Large intestine (tissue), 3 donors: ENCODE measurements around the gene UTS2. TPM values are rescaled to one million over a fixed set of nuclear protein-coding genes. Genes with fewer than 3 reads are reported as not detected.

Experiments
- DNase-seq, 2 donors: peaks; one replicate each; pipeline versions ENCODE4 v3.0.0 to v3.0.0-alpha.2; 2013
- H3K27ac ChIP-seq: one replicate; pipeline ENCODE4 v1.5.1; 2013; ENCODE audit warnings: low read length
- H3K27me3 ChIP-seq: 2 replicates; pipeline ENCODE4 v1.6.1; 2013; ENCODE audit warnings: low read length; ENCODE audit not compliant: control insufficient read depth, insufficient read depth
- H3K36me3 ChIP-seq: 2 replicates; pipeline ENCODE4 v1.6.1; 2013; ENCODE audit warnings: low read length; ENCODE audit not compliant: control insufficient read depth, insufficient read depth
- H3K4me1 ChIP-seq: one replicate; pipeline ENCODE4 v1.6.1; 2013; ENCODE audit warnings: low read length; ENCODE audit not compliant: control insufficient read depth, insufficient read depth
- H3K4me3 ChIP-seq: one replicate; pipeline ENCODE4 v1.5.1; 2013; ENCODE audit warnings: low read length
- H3K9me3 ChIP-seq: one replicate; pipeline ENCODE4 v1.6.1; 2013; ENCODE audit warnings: mild to moderate bottlenecking, low read depth, low read length, moderate library complexity; ENCODE audit not compliant: control insufficient read depth
- WGBS: methylation state at CpG from one replicate; pipeline ENCODE4 v1.1.5; 2013; ENCODE audit warnings: low lambda C conversion rate; ENCODE audit not compliant: insufficient coverage; 5-methylcytosine and 5-hydroxymethylcytosine counted together
- polyA plus RNA-seq: library from polyadenylated mRNA; unstranded; fragments of 120-200 nt; gene quantifications from one replicate; pipeline ENCODE4 v1.2.1, GENCODE V29; 2013

Gene UTS2
- polyA plus RNA-seq, 1 donor: 0.36 TPM

DNA sequence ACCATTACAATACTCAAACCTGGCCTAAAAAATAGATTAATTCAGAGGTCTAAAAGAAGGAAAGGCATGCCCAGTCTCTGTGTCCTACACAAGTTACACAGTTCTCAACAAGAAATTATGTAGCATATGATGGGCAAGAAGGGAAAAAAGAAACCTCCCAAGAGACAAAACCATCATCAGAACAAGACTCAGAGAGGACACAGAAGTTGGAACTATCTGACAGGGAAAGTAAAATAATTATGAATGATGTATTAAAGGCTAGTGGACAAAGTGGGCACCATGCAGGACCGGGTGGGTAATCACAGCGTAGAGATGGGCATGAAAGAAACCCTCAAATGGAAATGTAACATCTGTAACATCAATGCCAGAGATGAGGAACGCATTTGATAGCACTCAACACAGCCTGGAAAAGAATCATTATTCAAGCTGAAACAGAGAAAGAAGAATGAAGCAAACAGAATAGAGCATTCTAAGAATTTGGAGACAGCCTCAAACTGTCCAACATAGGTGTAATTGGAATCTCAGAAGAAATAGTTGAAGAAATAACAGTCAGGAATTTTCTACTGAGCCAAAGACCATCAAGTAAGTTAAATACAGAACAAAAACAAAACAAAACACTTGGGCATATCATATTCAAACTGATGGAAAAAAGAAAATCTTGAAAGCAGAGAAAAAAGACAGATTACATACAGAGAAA lies 39.0 kb downstream of the UTS2 start:
- Histone ChIP-seq H3K36me3 (no peaks in the 10 kb centered on the region), H3K4me1 (no peaks in the 10 kb centered on the region), H3K27me3 (no peaks in the 10 kb centered on the region), H3K27ac (no peak overlapping the region), H3K4me3 (no peak overlapping the region), H3K9me3 (no peaks in the 10 kb centered on the region)
- no peak for DNase-seq
- no CpG with 5 or more reads among the region's 3 CpGs for WGBS

DNA sequence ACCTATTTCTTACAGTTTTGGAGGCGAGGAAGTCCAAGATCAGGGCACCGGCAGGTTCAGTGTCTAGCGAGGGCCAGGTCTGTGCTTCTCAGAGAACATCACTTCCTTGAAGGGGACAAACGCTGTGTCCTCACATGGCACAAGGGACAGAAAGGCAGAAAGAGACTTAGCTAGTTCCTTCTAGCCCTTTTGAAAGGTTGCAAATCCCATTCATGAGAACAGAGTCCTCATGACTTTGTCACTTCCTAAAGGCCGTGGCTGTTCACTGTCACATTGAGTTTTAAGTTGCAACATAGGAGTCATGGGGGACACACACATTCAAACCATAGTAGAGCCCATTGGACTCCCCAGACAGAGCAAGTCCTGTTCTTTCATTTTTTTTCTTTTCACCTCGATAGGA lies 41.4 kb downstream of the UTS2 start:
- H3K27me3 ChIP-seq: no peaks in the 10 kb centered on the region
- H3K36me3 ChIP-seq: peaks cover 2% of the 10 kb centered on the region
- H3K4me1 ChIP-seq: no peaks in the 10 kb centered on the region
- no CpG with 5 or more reads among the region's 6 CpGs for WGBS
- no peaks in the 10 kb centered on the region for H3K9me3 ChIP-seq
- DNase-seq: no peak
- no peak overlapping the region for H3K4me3 ChIP-seq
- no peak overlapping the region for H3K27ac ChIP-seq

- WGBS: no CpG with 5 or more reads among the region's 7 CpGs
- Histone ChIP-seq H3K9me3 (no peaks in the 10 kb centered on the region), H3K27ac (no peak overlapping the region), H3K36me3 (peaks cover 4% of the 10 kb centered on the region), H3K27me3 (no peaks in the 10 kb centered on the region), H3K4me1 (no peaks in the 10 kb centered on the region), H3K4me3 (no peak overlapping the region)
- no peak for DNase-seq
Measured at GRCh38 chr1:7810395-7810794, 42.5 kb downstream of the UTS2 start.

DNA sequence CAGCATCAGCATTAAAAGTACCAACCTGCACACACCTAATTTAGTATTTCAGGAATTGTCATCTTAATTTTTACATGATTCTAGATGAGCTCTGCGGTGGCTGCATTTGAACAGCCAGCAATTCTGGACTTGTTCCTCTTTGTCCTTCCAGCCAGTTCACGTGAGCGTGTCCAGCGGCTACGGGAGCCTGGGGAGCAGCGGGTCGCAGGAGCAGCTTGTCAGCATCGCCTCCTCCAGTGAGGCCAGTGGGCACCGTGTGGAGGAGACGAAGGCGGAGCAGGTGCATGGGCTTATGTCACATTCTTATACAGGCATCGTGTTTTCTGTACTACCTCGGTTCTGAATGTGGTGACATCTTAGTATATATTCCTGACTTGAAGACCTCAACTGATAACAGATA lies 43.1 kb downstream of the UTS2 start:
- DNase-seq: no peak
- Histone ChIP-seq H3K36me3 (peaks cover 6% of the 10 kb centered on the region), H3K4me1 (no peaks in the 10 kb centered on the region), H3K27me3 (no peaks in the 10 kb centered on the region), H3K4me3 (no peak overlapping the region), H3K9me3 (no peaks in the 10 kb centered on the region), H3K27ac (no peak overlapping the region)
- 80% methylated on average over 1 of the region's 13 CpGs for WGBS

- DNase-seq: peak in 1 of 2 donors; percentile 15
- H3K4me1 ChIP-seq: no peaks in the 10 kb centered on the region
- peaks cover 11% of the 10 kb centered on the region for H3K36me3 ChIP-seq
- H3K4me3 ChIP-seq: no peak overlapping the region
- H3K27ac ChIP-seq: no peak overlapping the region
- H3K9me3 ChIP-seq: no peaks in the 10 kb centered on the region
- no CpG with 5 or more reads among the region's 1 CpG for WGBS
- no peaks in the 10 kb centered on the region for H3K27me3 ChIP-seq
Measured at GRCh38 chr1:7808253-7808844, 44.5 kb downstream of the UTS2 start.

GRCh38 chr1:7805460-7805859 lies 47.4 kb downstream of the UTS2 start:
- Histone ChIP-seq H3K4me1 (no peaks in the 10 kb centered on the region), H3K4me3 (no peak overlapping the region), H3K27ac (no peak overlapping the region), H3K27me3 (no peaks in the 10 kb centered on the region), H3K36me3 (peaks cover 11% of the 10 kb centered on the region), H3K9me3 (no peaks in the 10 kb centered on the region)
- DNase-seq: no peak
- no CpG with 5 or more reads among the region's 9 CpGs for WGBS

Other genes with a start within 250 kb of the UTS2 start
- gene VAMP3, start 81.8 kb downstream of the UTS2 start, polyA plus RNA-seq: 113 TPM
- 5.1 TPM for gene PER3, start 68.8 kb downstream of the UTS2 start, polyA plus RNA-seq
- 0.33 TPM for gene TNFRSF9, start 87.8 kb upstream of the UTS2 start, polyA plus RNA-seq
- 228 TPM for gene PARK7, start 108.6 kb upstream of the UTS2 start, polyA plus RNA-seq
- gene ERRFI1, start 173.2 kb upstream of the UTS2 start, polyA plus RNA-seq: 39.5 TPM